ENCODE data around the gene LRRC4.

Gene LRRC4

DNA sequence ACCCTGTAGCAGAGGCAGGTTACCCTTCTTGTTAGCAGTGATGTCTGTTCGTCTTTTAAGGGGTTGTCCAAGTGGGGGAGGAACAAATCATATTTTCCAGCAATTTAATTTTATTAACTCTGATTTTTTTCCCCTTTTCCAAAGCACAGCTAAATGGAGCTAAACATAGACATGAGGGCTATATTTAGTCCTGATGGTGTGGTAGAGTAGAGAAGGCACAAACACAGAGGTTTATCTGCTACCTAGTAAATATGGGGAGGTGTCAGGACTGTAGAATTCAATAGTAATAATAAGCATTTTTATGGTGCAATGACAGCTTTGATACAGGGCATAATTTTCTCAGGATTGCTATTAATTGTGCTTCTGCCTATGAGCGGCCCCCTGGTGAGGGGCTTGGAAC lies 22.5 kb downstream of the LRRC4 start:
- H3K4me3 ChIP-seq (ENCODE audit: low read depth, low read length): no peak overlapping the region
- DNase-seq (ENCODE audit: low read depth): no peak
- TF ChIP-seq, protein P1, sequence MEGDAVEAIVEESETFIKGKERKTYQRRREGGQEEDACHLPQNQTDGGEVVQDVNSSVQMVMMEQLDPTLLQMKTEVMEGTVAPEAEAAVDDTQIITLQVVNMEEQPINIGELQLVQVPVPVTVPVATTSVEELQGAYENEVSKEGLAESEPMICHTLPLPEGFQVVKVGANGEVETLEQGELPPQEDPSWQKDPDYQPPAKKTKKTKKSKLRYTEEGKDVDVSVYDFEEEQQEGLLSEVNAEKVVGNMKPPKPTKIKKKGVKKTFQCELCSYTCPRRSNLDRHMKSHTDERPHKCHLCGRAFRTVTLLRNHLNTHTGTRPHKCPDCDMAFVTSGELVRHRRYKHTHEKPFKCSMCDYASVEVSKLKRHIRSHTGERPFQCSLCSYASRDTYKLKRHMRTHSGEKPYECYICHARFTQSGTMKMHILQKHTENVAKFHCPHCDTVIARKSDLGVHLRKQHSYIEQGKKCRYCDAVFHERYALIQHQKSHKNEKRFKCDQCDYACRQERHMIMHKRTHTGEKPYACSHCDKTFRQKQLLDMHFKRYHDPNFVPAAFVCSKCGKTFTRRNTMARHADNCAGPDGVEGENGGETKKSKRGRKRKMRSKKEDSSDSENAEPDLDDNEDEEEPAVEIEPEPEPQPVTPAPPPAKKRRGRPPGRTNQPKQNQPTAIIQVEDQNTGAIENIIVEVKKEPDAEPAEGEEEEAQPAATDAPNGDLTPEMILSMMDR (conservative IDR thresholded peaks at IDR 0.05; ENCODE audit: low read depth, low read length): no peak

DNA sequence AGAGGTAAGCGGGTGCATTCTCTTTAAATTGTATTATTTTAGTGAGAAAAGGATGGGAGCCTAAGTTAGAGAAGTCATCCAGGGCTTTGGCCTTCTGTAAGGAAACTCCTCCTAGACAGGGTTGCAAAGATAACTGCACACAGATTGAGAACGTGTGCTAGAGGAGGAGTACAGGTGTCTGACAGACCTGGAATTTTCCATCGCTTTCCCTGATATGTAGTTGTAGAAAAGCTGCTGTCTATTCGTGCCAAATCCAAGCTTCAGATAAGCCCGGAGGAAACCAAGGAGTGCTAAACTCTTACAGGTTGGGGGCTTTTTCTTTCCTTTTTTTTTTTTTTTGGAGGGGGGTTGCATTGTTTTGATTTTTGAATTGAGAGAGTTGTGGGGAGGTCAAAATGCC lies 23.1 kb downstream of the LRRC4 start:
- TF ChIP-seq, protein P1 (conservative IDR thresholded peaks at IDR 0.05; ENCODE audit: low read depth, low read length): no peak
- H3K4me3 ChIP-seq (ENCODE audit: low read depth, low read length): no peak overlapping the region
- DNase-seq (ENCODE audit: low read depth): no peak

DNA sequence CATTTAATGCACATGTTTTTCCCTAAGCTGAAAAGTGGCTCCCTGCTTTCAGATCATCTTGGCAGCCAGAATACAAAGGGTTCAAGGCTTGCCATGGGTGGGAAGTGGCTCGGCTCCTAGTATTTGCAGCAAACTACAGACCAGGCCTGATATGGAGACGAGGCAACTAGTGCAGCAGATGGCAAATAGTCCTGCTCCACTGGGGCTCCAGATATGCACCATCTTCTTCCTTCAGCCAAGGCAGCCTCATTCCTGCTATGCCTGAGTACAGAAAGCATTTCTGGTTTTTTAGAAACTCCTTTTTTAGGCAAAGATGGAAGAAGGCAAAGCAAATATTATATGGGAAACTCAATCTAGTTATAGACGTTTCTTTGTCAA lies 23.9 kb downstream of the LRRC4 start:
- TF ChIP-seq, protein P1 (conservative IDR thresholded peaks at IDR 0.05; ENCODE audit: low read depth, low read length): no peak
- DNase-seq (ENCODE audit: low read depth): no peak
- H3K4me3 ChIP-seq (ENCODE audit: low read depth, low read length): no peak overlapping the region

DNA sequence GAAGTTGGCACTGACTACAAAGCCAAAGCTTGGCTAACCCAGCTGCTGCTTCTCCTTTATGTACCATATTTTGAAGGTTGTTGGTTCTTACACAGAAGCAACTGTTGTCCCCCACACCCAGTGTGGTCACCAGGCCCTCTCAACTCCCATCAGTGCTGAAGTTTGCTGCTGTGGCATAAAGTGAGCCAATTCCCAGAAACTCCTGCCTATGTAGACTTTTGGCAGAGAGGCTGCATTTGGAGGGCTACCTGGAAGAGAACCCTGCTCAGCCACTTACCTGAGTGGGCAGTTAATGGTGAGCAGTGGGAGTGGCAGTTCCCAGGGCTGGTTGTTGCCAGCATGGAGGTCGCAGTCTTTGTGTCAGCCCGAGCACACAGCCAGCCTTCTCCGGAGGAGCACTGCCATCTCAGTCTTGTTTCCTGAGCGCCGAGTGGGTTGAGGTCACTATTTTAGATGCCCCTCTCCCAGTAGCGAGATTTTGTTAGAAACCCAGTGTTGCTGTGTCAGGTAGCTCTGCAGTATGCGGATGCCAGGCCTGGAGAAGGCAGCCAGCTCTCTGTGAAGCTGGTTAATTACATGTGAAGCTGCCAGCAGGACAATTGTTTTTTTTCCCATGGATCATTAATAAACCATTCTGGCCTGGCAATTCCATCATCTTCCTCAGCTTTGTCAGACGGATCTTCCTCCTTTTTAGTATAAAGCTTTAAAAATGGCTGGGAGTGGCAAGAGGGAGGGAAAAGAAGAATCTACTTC lies 24.5 kb downstream of the LRRC4 start:
- H3K4me3 ChIP-seq (ENCODE audit: low read depth, low read length): no peak overlapping the region
- DNase-seq (ENCODE audit: low read depth): no peak
- TF ChIP-seq, protein P1 (conservative IDR thresholded peaks at IDR 0.05; ENCODE audit: low read depth, low read length): no peak

DNA sequence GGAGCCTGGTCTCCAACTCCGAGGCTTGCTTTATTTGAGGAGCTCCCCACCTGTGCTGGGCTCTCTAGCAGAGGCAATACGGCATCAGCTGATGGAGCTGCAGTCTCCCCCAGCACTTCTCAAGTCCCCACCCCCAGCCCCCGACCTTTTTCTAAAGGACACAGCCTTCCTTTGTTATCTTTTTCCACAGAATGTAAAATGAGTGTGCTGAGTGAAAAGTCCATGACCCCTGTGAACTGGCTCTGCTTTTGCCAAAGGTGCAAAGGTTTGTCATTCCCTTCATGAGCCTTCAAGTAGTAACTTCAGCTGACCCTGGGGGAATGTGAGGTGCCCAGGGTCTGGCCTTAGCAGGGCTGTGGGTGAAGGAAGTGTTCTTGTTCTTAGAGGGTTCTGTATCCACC lies 25.5 kb downstream of the LRRC4 start:
- TF ChIP-seq, protein P1 (conservative IDR thresholded peaks at IDR 0.05; ENCODE audit: low read depth, low read length): no peak
- no peak for DNase-seq (ENCODE audit: low read depth)
- no peak overlapping the region for H3K4me3 ChIP-seq (ENCODE audit: low read depth, low read length)

DNA sequence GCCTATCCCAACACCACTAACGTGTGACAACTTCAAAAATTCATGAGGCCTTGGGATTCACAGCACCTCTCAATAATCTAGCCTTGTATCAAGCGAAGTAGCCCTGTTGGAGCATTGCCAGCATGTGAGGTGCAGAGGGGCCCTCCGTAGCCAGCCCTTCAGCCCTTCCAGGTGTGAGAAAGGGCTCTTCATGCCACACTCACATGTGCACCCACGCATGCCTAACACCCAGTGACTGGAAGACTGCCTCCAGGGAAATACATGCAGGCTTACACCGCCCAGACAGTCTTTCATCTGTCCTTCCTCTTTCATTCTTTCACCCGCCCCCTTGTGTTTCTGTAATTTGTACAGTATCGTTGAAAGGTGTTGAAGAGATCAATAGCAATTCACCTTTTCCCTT lies 26.1 kb downstream of the LRRC4 start:
- H3K4me3 ChIP-seq (ENCODE audit: low read depth, low read length): no peak overlapping the region
- TF ChIP-seq, protein P1 (conservative IDR thresholded peaks at IDR 0.05; ENCODE audit: low read depth, low read length): no peak
- no peak for DNase-seq (ENCODE audit: low read depth)

DNA sequence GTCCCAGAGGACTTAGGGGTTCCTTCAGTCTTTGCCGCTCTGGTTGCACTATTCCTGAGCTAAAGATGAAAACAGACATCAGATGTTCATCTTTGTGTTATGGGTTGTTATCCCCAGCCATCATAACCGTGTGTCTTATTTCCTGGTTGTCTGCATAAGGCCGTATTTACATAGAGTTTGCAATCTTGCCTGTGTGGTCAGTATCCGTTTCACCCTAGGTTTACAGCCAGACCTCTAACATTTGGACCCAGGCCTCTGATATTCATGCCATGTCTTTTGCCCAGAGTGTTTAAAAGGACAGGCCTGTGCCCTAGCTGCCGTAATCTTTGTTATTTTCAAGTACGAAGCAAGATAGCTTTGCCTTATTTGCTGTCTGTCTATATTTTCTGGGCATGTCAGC lies 26.6 kb downstream of the LRRC4 start:
- DNase-seq (ENCODE audit: low read depth): no peak
- TF ChIP-seq, protein P1 (conservative IDR thresholded peaks at IDR 0.05; ENCODE audit: low read depth, low read length): no peak
- no peak overlapping the region for H3K4me3 ChIP-seq (ENCODE audit: low read depth, low read length)
